ENCODE measurements around the gene USP32. TPM values are rescaled to one million over a fixed set of nuclear protein-coding genes. Genes with fewer than 3 reads are reported as not detected.

Gene USP32
- total RNA-seq, 1 donor from 2014 or later = 59.6 TPM

- DNase-seq = no peak
- Mint-ChIP-seq H3K27ac (ENCODE audit: unreplicated experiment) (no peak overlapping the region), H3K9me3 (ENCODE audit: unreplicated experiment) (no peaks in the 10 kb centered on the region), H3K27me3 (ENCODE audit: unreplicated experiment) (peaks cover 2% of the 10 kb centered on the region), H3K4me1 (ENCODE audit: low read depth, unreplicated experiment) (peaks cover 11% of the 10 kb centered on the region), H3K4me3 (ENCODE audit: unreplicated experiment) (no peak overlapping the region), H3K36me3 (ENCODE audit: unreplicated experiment) (peaks cover 7% of the 10 kb centered on the region)
- TF ChIP-seq CTCF (IDR thresholded peaks at IDR 0.05; ENCODE audit: partially characterized antibody, unreplicated experiment) = no peak
These were observed 80.7 kb downstream of the USP32 start for GRCh38 chr17:60311186-60311585.

GRCh38 chr17:60305141-60305540, 86.8 kb downstream of the USP32 start:
- Mint-ChIP-seq H3K27me3 (ENCODE audit: unreplicated experiment) (peaks cover 2% of the 10 kb centered on the region), H3K27ac (ENCODE audit: unreplicated experiment) (no peak overlapping the region), H3K4me1 (ENCODE audit: low read depth, unreplicated experiment) (peaks cover 17% of the 10 kb centered on the region), H3K4me3 (ENCODE audit: unreplicated experiment) (no peak overlapping the region), H3K36me3 (ENCODE audit: unreplicated experiment) (peaks cover 12% of the 10 kb centered on the region), H3K9me3 (ENCODE audit: unreplicated experiment) (no peaks in the 10 kb centered on the region)
- DNase-seq = no peak
- no peak for TF ChIP-seq CTCF (IDR thresholded peaks at IDR 0.05; ENCODE audit: partially characterized antibody, unreplicated experiment)

GRCh38 chr17:60304502-60304901, 87.4 kb downstream of the USP32 start:
- Mint-ChIP-seq H3K4me1 (ENCODE audit: low read depth, unreplicated experiment) (peaks cover 18% of the 10 kb centered on the region), H3K27me3 (ENCODE audit: unreplicated experiment) (peaks cover 2% of the 10 kb centered on the region), H3K9me3 (ENCODE audit: unreplicated experiment) (no peaks in the 10 kb centered on the region), H3K27ac (ENCODE audit: unreplicated experiment) (no peak overlapping the region), H3K36me3 (ENCODE audit: unreplicated experiment) (peaks cover 10% of the 10 kb centered on the region), H3K4me3 (ENCODE audit: unreplicated experiment) (no peak overlapping the region)
- TF ChIP-seq CTCF (IDR thresholded peaks at IDR 0.05; ENCODE audit: partially characterized antibody, unreplicated experiment) = no peak
- no peak for DNase-seq

- Mint-ChIP-seq H3K4me3 (ENCODE audit: unreplicated experiment) (no peak overlapping the region), H3K36me3 (ENCODE audit: unreplicated experiment) (peaks cover 4% of the 10 kb centered on the region), H3K4me1 (ENCODE audit: low read depth, unreplicated experiment) (peaks cover 17% of the 10 kb centered on the region), H3K27me3 (ENCODE audit: unreplicated experiment) (peaks cover 2% of the 10 kb centered on the region), H3K9me3 (ENCODE audit: unreplicated experiment) (no peaks in the 10 kb centered on the region), H3K27ac (ENCODE audit: unreplicated experiment) (no peak overlapping the region)
- no peak for DNase-seq
- no peak for TF ChIP-seq CTCF (IDR thresholded peaks at IDR 0.05; ENCODE audit: partially characterized antibody, unreplicated experiment)
These were observed 88.4 kb downstream of the USP32 start for GRCh38 chr17:60303406-60304099.

- H3K27ac Mint-ChIP-seq (ENCODE audit: unreplicated experiment) = no peak overlapping the region
These were observed 90.3 kb downstream of the USP32 start for GRCh38 chr17:60301649-60302048.

More at GRCh38 chr17:60301649-60302048, 90.3 kb downstream of the USP32 start:
- Mint-ChIP-seq H3K36me3 (ENCODE audit: unreplicated experiment) (peaks cover 4% of the 10 kb centered on the region), H3K27me3 (ENCODE audit: unreplicated experiment) (no peaks in the 10 kb centered on the region), H3K4me3 (ENCODE audit: unreplicated experiment) (no peak overlapping the region), H3K9me3 (ENCODE audit: unreplicated experiment) (no peaks in the 10 kb centered on the region), H3K4me1 (ENCODE audit: low read depth, unreplicated experiment) (peaks cover 7% of the 10 kb centered on the region)
- no peak for TF ChIP-seq CTCF (IDR thresholded peaks at IDR 0.05; ENCODE audit: partially characterized antibody, unreplicated experiment)
- DNase-seq = no peak
